Subcutaneous abdominal adipose tissue (tissue), 5 donors: Measurements from ENCODE around the gene RAVER2.

Experiments
- H3K27ac ChIP-seq: one replicate; pipeline ENCODE4 v1.7.0; 2013; ENCODE audit warnings: low read depth, mild to moderate bottlenecking, inconsistent platforms, low read length, moderate library complexity
- H3K27me3 ChIP-seq, 5 donors: one replicate each; pipeline ENCODE4 v1.7.0; 2013; ENCODE audit warnings: low read length in 5 of 5, inconsistent platforms in 1 of 5; ENCODE audit not compliant: control insufficient read depth in 5 of 5, insufficient read depth in 4 of 5
- H3K36me3 ChIP-seq, 5 donors: one replicate each; pipeline ENCODE4 v1.7.0; 2013; ENCODE audit warnings: low read length in 5 of 5; ENCODE audit not compliant: control insufficient read depth in 5 of 5, insufficient read depth in 5 of 5
- H3K4me1 ChIP-seq, 5 donors: one replicate each; pipeline ENCODE4 v1.7.0; 2013; ENCODE audit warnings: low read length in 5 of 5, mild to moderate bottlenecking in 3 of 5, moderate library complexity in 1 of 5; ENCODE audit not compliant: control insufficient read depth in 5 of 5, insufficient read depth in 5 of 5
- H3K4me3 ChIP-seq, 5 donors: one replicate each; pipeline ENCODE4 v1.7.0; 2013; ENCODE audit warnings: low read length in 5 of 5, low read depth in 1 of 5
- H3K9ac ChIP-seq, 5 donors: one replicate each; pipeline ENCODE4 v1.7.0; 2013; ENCODE audit warnings: low read length in 5 of 5, mild to moderate bottlenecking in 4 of 5, moderate library complexity in 3 of 5
- H3K9me3 ChIP-seq, 5 donors: one replicate each; pipeline ENCODE4 v1.7.0; 2013; ENCODE audit warnings: low read length in 5 of 5; ENCODE audit not compliant: control insufficient read depth in 5 of 5
- donor health status: healthy.
- donor health status: healthy.
- donor health status: healthy.
- donor health status: healthy.
- donor health status: healthy.

RAVER2 gene

DNA sequence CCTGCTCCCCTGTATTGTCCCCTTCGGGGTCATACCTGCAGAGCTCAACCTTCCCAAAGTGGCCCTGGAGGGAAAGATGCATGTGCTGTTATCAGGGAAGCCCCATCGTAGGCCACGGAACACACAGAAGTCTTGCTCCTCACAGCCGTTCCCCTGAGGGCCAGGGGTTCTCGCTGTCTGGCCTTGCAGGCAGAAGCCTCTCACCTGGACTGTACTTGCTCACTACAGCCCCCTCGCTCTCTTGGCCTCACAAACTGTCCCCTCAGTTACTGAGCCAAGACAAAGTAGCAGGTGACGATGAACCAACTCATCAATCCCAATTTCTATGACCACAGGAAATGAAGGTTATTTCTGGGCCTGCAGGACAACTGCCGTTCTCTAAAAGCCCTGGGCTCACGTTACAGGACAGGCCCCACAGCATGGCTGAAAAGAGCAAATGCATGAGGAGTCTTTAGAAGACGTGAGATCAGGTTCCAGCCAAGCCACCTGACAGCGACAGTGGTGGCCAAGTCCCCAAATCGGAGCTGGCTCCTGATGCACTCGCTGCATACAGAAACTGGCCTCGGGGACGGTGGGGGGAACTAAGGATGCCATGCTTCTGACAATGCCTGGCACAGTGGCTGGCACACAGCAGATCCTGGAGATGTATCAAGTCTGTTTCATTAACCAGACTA is 95.0 kb downstream of the RAVER2 start:
- Histone ChIP-seq H3K9me3 (no peaks in the 10 kb centered on the region), H3K36me3 (peaks cover 35 to 88% (median 78%) of the 10 kb centered on the region in 5 donors), H3K4me1 (peaks cover 6 to 18% (median 16%) of the 10 kb centered on the region in 5 donors), H3K9ac (no peak overlapping the region), H3K27me3 (no peaks in the 10 kb centered on the region), H3K27ac (no peak overlapping the region), H3K4me3 (no peak overlapping the region)

DNA sequence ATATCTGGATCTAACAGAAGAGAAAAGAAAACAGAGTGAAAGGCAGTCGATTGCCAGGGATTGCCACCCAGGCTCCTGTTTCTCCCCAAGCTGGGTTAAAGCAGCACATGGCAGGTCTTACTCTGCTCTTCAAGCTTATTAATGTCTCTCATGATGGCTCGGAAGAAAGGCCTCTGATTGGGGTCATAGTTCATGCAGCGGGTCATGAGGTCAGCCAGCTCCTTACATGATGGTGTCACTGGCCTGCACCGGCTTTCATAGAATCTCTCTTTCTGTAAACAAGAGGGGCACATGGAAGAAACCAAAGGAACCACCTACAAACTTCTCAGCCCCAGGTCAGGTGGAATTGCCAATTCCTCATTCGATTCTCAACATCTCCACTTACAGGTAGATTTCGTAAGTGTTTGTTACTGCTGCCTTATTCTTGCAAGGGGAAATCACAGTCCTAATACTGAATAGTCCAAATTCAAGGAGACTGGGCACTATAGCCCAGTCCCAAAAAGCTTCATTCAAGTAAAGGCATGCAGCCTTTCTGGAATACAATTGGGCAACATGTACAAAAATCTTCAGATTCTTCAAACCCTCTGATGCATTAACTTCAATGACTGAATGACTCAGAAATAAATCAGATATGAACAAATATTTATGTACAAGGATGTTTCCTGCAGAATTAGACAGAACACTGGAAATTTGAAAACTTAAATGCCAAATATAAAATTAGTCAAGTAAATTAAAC is 96.6 kb downstream of the RAVER2 start:
- Histone ChIP-seq H3K9ac (no peak overlapping the region), H3K27me3 (no peaks in the 10 kb centered on the region), H3K36me3 (peaks cover 22 to 88% (median 78%) of the 10 kb centered on the region in 5 donors), H3K9me3 (no peaks in the 10 kb centered on the region), H3K27ac (peak overlapping the region; percentile 6), H3K4me3 (no peak overlapping the region), H3K4me1 (peaks cover 6 to 18% (median 16%) of the 10 kb centered on the region in 5 donors)

DNA sequence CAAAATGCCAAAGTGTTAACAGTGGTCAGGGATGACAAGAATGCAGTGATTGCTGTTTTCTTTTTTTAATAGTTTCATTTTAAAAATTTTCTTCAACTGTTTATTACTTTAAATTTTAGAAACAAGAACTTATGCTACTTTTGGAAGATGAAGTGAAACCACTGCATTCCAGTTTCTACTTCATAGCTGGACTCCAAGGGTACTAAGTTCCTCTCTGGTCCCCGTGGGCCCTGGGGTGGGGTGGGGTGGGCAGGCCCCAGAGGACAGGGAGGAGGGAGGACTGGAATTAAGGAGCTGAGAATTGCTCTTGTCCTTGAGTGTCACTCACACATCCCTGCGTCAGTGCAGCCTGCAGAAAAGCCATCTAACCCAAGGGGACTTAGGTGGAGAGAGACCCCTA is 97.3 kb downstream of the RAVER2 start:
- H3K9me3 ChIP-seq: no peaks in the 10 kb centered on the region
- H3K27ac ChIP-seq: no peak overlapping the region
- H3K4me3 ChIP-seq: no peak overlapping the region
- no peak overlapping the region for H3K9ac ChIP-seq
- peaks cover 6 to 18% (median 16%) of the 10 kb centered on the region in 5 donors for H3K4me1 ChIP-seq
- H3K36me3 ChIP-seq: peaks cover 18 to 87% (median 77%) of the 10 kb centered on the region in 5 donors
- no peaks in the 10 kb centered on the region for H3K27me3 ChIP-seq

DNA sequence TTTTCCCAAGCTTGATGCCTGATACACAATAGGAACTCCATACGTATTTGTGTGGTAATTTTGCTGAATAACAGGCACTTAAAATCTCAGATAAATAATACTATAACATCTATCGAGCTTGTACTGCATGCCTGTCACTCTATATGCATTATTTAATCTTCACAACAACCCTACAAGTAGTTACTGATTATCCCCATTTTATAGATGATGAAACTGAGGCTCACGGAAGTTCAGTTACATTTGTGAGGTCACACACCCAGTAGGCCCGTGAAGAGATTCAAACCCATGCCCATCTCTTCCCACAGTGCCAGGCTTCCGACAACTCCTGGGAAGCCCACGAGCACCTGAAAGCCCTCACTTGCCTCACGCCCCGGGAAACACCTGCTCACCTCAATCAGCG is 98.8 kb downstream of the RAVER2 start:
- Histone ChIP-seq H3K4me3 (no peak overlapping the region), H3K9ac (no peak overlapping the region), H3K27ac (no peak overlapping the region), H3K4me1 (peaks cover 8 to 18% (median 16%) of the 10 kb centered on the region in 5 donors), H3K27me3 (no peaks in the 10 kb centered on the region), H3K9me3 (no peaks in the 10 kb centered on the region), H3K36me3 (peaks cover 7 to 87% (median 80%) of the 10 kb centered on the region in 5 donors)

DNA sequence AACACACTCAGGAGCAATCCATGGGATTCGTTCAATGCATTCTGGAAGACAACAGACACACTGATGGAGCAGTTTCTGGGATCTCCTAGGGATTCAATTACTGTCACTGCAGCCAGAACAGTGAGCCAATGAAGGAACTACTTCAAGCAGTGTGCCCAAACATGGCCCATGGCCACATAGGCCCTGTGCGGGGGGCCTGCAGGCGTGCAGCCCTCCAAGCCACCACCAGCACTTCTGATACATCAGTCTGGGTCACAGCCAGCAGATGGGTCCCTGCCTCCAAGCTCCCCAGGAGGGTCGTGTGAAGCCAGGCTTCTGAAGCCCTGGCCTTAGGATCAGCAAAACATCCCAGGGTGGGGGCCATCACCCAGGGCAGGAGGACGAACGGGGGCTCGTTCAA is 99.3 kb downstream of the RAVER2 start:
- H3K4me3 ChIP-seq: no peak overlapping the region
- H3K27ac ChIP-seq: no peak overlapping the region
- H3K4me1 ChIP-seq: peaks cover 8 to 21% (median 16%) of the 10 kb centered on the region in 5 donors
- H3K27me3 ChIP-seq: no peaks in the 10 kb centered on the region
- no peaks in the 10 kb centered on the region for H3K9me3 ChIP-seq
- H3K36me3 ChIP-seq: peaks cover 7 to 90% (median 83%) of the 10 kb centered on the region in 5 donors
- H3K9ac ChIP-seq: no peak overlapping the region

DNA sequence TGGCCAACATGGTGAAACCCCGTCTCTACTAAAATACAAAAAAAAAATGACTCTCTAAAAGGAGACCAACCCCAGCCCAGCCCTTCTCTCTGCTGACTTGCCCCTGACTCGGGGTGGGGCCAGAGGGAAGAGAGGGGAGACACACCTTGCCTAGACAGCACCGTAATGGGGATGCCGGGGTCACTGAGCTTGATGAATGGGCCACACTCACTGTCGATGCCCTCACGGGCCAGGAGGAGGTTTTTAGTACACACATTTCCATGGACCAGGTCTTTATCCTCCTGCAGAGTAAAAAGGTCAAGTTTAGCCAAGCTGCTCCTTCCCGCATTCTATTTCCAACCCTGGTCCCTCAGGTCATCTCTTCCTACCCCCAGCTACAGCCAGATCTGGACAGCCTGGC is 99.7 kb downstream of the RAVER2 start:
- Histone ChIP-seq H3K27ac (no peak overlapping the region), H3K4me3 (no peak overlapping the region), H3K9ac (no peak overlapping the region), H3K4me1 (peaks cover 8 to 26% (median 16%) of the 10 kb centered on the region in 5 donors), H3K36me3 (peaks cover 7 to 90% (median 83%) of the 10 kb centered on the region in 5 donors), H3K9me3 (no peaks in the 10 kb centered on the region), H3K27me3 (no peaks in the 10 kb centered on the region)

DNA sequence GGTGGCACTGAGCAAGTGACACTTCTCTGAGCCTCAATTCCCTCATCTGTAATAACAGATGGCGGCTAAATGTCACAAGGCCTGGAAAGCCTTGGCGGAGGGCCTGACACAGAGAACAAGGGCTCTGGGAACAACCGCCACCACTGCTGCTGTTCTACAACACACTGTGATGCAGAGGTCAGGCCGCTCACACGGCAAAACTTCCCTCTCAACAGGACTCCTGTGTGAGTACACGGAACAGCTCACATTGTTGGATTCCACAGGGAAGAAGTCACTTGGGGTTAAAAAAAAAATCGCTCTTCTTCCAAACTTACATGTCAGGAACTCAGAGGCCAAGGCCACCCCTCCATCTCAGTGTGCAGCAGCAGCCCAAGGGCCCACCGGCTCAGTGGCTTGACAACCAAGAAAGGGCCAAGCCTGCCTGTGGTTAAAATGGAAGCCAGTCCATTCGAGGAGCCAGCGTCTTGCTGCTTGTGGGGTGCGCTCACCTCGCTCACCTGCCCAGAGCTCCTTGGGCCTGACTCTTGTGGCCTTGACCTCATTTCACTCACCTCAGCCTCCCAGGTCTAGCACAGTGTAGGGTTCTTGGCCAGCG is 101.1 kb downstream of the RAVER2 start:
- Histone ChIP-seq H3K9me3 (no peaks in the 10 kb centered on the region), H3K4me3 (no peak overlapping the region), H3K9ac (no peak overlapping the region), H3K27me3 (no peaks in the 10 kb centered on the region), H3K4me1 (peaks cover 8 to 29% (median 16%) of the 10 kb centered on the region in 5 donors), H3K36me3 (peaks cover 7 to 90% (median 84%) of the 10 kb centered on the region in 5 donors), H3K27ac (no peak overlapping the region)

DNA sequence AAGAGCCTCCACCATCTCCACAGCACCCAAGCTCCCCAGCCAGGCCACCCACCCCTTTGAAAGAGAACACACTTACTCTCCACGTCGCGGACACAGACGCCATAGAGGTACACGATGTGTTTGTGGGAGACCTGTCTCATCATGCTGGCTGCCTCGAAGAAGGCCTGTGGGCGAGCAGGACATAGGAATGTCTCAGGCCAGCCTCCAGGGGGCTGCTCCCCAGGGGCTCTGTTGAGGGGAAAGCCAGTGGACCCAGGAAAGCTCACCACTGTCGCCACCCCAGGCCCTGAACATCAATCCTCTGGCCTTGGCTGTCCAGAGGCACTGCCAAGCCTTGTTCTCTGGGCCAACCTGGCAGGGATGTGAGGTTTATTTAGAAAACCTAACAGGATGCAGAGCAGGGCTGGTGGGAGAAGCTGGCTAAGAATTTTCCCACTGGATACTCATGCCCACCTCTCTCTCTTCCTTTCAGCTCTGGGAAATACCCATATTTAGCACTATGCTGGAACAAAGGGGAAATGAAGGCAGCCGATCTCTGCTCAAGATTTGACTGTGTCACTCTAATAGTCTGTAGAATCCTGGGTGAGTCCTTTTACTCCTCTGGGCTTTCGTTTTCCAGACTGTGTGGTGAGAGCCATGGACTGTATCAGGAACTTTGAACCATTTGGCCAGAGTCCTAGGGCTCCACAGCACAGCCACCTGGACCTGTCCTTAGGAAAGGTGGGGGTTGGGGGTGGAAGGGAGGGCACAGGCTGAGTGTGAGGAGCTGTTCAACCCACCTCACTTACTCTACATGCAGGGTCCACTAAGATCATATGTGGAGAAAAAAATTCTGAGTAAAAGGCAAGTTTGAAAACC is 101.9 kb downstream of the RAVER2 start:
- Histone ChIP-seq H3K27me3 (no peaks in the 10 kb centered on the region), H3K9me3 (no peaks in the 10 kb centered on the region), H3K36me3 (peaks cover 4 to 85% (median 78%) of the 10 kb centered on the region in 5 donors), H3K9ac (no peak overlapping the region), H3K4me1 (peaks cover 5 to 28% (median 9%) of the 10 kb centered on the region in 5 donors), H3K27ac (no peak overlapping the region), H3K4me3 (no peak overlapping the region)

DNA sequence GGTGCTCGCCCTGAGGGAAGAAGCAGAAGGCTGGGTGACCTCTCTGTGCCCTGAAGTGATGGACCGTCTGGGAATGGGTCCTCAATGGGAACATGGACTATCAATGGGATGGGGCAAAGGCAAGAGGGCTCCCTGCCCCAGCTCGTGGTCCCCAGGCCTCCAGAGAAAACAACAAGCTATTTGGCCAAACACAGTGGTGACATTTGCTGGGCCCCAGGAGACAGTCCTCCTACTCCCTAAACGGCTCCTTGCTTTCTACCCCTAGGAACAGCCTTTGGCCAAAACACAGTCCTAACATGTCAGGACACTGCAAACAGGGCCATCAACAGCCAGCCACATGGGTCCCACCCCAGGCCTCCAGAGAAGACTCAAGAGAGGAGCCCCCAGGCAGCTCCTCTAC is 102.8 kb downstream of the RAVER2 start:
- H3K27ac ChIP-seq: no peak overlapping the region
- peaks cover 4 to 90% (median 85%) of the 10 kb centered on the region in 5 donors for H3K36me3 ChIP-seq
- H3K4me1 ChIP-seq: peaks cover under 1 to 29% (median 5%) of the 10 kb centered on the region in 5 donors
- H3K4me3 ChIP-seq: no peak overlapping the region
- H3K9me3 ChIP-seq: no peaks in the 10 kb centered on the region
- no peaks in the 10 kb centered on the region for H3K27me3 ChIP-seq
- H3K9ac ChIP-seq: no peak overlapping the region
